NCI-H345 (cell line): ENCODE measurements around the gene ALKBH1.
"Not testable (repeated sequence)": the region's sequence is repeated elsewhere in the genome, so short reads cannot be mapped to it uniquely, and the experiment has no call there.

Source experiments
- DNase-seq: peaks from one replicate; lab custom pipeline; 2025; lab: John Stamatoyannopoulos, UW

Gene ALKBH1

DNA sequence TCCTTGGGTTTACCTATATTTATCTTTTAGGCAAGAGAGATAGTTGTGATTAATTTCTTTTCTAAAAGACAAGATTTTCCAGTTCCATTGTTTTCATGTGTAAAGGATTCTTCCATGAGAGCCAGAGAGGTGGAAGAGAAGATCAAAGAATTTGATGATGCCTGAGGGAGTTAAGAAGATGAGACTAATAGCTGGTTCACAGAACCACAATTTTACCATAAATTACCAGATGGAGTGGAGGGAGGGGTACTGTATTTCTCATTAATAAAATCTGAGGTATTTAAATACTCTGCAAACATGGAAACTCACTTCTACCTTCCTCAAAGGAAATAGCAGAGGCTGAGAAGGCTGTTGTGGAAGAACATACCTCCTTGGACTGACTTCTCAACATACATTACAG is 34.6 kb downstream of the ALKBH1 start:
- DNase-seq, result no peak

DNA sequence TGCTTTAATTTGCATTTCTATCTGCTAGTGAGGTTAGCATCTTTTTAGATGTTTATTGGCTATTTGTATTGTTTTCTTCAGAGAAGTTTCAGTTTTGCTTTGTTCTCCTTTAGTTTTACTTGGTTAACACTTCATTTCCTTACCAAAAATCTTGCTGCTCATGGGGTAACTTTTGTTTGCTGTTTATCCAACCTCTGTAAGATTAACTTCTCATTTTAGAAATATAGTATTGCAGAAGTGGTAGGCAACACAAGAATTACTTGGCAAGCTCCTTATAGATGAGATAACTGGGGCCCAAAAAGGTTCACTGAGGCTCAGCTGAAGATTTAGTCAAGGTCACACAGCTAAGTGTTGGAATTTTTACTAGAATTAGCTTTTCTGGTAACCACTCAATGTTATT is 40.5 kb downstream of the ALKBH1 start:
- no peak for DNase-seq

DNA sequence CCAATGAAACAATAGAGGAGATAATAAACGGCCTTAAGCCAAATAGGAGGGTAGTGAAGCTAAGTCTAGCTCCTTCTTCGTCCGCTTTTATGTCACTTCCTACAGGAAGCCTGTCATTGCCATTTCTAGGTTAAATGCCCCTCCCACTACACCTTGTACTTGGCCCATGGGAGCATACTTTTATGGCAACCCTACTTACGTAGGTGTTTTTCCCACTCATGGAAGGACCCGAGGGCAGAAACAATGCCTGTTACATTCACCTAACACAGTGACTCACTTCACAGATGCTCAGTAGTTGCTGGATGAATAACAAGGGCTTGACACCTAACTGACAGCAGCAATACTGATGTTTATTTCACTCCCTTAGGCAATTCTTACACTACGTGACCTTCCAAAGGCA is 44.5 kb downstream of the ALKBH1 start:
- DNase-seq, result no peak

DNA sequence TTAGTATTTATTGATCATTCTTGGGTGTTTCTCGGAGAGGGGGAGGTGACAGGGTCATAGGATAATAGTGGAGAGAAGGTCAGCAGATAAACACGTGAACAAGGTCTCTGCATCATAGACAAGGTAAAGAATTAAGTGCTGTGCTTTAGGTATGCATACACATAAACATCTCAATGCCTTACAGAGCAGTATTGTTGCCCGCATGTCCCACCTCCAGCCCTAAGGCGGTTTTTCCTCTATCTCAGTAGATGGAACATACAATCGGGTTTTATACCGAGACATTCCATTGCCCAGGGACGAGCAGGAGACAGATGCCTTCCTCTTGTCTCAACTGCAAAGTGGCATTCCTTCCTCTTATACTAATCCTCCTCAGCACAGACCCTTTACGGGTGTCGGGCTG is 46.3 kb downstream of the ALKBH1 start:
- not testable (repeated sequence) for DNase-seq

DNA sequence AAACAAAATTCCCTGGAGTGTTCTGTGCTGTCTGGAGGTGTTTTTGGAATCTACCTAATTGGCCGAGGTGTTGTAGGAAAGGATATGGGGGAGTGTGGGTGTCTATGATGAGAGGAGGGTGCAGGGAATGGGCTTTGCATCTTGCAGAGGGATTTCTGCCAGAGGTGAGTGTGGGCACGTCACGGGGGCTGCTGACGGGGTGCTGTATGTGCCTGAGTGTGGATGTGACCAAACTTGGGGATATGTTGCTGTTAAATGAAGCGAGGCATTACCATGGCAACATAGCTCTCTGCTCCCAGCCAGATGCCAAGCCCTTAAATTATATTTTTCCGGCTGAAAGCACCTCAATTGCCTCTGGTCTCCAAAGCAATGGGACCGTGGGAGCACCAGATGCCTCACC is 47.1 kb downstream of the ALKBH1 start:
- DNase-seq, result peak; percentile 91

DNA sequence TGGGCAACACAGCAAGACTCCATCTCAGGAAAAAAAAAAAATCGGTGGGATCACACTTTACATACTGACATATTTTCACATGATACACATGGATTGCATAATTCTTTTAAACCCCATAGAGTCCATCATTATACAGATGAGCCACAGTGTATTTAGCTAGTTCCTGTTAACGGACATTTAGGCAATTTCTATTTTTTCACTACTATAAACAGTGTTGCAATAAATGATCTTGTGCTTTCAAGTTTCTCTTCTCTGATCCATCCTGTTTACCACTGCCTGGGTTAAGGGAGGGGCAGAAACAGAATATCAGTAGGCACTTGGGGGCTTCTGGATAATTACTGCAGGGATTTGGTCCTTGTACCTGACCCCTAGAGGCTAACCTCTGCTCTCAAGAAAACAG is 48.0 kb downstream of the ALKBH1 start:
- DNase-seq, result no peak

DNA sequence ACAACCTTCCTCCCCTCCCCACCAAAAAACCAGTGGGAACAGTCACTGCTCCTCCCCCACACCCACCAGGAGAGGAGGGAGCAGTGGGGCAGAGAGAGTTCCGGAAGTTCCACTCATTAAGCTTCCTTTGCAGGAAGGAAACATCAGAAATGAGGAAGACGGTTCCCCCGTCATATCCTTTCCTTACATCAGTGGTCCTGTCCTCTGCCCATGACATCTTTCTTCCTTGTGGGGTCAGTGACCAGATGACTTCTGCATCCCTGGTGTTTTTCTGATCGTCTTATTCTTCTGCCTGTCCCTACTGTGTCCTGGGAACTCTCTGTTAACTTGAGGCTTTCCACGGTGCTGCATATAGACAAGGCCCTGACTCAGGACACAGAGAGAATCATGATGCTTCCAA is 50.5 kb downstream of the ALKBH1 start:
- no peak for DNase-seq

DNA sequence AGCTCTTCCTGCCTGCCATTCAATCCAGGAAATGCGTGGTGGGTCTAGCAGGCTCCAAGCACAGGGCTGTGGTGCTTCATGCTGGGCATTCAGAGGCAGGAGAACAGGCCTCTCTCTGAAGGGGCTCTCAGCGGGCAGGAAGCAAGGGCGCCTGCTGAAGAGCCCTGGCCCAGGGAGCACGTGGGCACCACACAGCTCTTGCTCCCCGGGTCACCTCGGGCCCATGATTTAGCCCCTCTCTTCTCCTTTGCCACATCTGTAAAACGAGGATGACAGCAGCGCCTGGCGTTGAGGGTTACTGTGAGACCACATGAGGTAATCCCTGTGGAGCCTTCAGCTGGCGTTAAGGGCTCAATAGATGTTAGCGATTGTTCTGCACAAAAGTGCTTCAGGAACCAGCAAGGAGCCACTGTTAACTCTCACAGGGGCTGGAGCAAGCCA is 53.8 kb downstream of the ALKBH1 start:
- DNase-seq, result peak; percentile 87

DNA sequence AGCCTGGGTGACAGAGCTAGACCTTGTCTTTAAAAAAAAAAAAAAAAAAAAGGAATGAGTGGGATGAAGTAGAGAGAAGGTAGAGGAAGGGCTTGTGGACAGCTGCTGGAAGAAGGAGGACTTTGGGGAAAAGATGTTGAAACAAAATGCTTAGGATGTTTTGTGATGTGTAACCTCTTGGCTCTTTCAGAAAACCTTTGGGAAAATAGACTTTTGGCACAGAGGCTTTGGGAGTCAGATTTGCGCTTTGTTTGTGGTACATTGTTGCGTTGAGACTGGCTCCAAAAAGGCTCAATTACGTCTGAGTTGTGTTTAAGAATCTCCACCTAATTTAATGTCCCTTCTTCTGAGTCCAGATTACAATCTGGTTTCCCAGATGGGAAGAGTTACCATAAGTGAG is 58.5 kb downstream of the ALKBH1 start:
- DNase-seq, result no peak

DNA sequence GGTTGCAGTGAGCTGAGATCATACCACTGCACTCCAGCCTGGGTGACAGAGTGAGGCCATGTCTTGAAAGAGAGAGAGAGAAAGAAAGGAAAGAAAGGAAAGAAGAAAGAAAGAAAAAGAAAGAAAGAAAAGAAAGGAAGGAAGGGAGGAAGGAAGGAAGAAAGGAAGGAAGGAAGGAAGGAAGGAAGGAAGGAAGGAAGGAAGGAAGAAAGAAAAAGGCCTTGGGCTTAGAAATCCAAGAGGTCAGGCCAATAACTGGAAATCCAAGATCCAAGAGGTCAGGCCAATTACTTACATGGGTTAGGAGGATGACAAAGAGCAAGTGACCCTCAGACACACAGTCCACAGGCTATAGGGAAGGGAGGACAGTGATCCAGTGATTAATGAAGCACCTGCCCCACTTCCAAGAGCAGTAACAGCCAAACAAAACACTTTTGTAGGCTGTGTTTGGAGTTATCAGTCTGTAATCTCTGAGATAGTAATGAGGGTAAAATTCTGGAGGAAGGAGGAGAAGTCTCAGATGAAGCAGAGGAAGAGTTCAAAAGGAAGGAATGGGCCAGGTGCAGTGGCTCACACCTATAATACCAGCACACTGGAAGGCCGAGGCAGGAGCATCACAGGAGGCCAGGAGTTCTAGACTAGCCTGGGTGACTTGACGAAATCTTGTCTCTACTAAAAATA is 59.2 kb downstream of the ALKBH1 start:
- no peak for DNase-seq

DNA sequence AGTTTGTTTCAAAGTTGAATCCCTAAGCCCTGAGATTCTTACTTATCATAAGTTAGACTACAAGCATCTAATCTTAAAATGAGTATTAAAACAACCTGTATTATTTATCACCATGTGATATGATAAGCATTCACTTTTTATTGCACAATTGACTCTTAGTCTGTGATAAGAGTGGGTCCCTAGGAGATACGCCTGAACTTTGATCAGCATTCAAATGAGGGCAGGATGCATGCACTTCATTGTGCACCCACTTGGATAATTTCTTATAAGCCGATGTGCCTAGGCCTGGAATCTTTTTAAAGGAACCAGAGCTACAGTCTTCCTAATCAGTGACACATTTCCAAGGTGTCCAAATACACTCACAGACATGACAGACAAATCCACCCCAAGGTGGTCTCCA is 60.0 kb downstream of the ALKBH1 start:
- DNase-seq, result no peak

DNA sequence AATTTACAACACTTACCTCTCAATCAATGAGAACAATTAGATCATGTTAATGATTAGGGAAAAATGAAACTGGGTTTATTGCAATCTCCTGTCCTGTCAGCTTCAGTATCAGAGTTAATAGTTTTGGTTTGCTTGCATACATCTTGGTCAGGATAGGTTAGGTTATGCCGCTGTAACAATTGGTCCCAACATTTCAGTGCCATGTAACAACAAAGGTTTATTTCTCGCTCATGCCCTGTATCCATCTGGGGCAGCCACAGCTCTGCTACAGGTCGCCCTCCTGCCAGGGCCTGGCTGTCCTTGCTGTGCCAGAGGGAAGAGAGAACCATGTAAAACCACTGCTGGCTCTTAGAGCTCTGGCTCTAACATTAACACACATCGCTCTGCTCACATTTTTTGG is 60.9 kb downstream of the ALKBH1 start:
- no peak for DNase-seq

DNA sequence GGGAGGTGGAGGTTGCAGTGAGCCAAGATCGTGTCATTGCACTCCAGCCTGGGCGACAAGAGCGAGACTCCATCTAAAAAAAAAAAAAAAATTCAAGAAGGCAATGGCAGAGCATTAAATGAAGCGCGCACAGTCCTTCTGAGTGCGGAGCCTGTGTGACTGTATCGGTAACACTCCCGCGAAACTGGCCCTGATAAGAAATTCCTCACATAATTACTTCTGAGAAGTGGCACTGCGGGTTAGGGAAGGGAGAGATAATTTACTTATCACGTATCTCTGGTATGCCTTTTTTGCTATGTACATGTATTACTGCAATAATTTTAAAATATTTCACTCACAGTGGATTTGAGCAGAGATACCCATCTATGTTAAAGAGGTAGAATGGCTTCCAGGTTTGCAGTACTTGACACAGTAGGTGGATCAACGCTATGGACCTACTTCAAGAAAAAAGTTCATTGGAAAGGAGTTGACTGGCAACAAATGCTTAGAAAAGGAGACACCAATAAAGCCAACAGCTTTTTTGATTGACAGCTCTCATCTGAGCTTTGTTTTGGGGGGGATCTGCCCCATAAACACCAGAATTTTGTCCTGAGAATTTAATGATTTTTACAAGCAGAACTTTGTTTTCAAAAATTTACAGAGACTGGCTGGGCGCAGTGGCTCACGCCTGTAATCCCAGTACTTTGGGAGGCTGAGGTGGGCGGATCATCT is 62.1 kb downstream of the ALKBH1 start:
- no peak for DNase-seq

DNA sequence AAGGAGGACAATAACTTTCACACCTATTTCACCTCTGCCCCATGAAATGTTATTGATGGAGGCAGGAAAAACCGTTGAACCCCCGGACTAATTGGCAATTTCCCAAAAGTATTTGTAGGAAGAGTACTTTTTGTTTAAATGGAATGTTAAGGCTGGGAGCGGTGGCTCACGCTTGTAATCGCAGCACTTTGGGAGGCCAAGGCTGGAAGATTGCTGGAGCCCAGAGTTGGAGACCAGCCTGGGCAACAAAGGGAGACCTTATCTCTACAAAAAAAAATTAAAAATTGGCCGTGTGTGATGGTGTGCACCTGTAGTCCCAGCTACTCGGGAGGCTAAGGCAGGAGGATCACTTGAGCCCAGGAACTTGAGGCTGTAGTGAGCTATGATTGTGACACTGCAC is 65.4 kb downstream of the ALKBH1 start:
- no peak for DNase-seq

DNA sequence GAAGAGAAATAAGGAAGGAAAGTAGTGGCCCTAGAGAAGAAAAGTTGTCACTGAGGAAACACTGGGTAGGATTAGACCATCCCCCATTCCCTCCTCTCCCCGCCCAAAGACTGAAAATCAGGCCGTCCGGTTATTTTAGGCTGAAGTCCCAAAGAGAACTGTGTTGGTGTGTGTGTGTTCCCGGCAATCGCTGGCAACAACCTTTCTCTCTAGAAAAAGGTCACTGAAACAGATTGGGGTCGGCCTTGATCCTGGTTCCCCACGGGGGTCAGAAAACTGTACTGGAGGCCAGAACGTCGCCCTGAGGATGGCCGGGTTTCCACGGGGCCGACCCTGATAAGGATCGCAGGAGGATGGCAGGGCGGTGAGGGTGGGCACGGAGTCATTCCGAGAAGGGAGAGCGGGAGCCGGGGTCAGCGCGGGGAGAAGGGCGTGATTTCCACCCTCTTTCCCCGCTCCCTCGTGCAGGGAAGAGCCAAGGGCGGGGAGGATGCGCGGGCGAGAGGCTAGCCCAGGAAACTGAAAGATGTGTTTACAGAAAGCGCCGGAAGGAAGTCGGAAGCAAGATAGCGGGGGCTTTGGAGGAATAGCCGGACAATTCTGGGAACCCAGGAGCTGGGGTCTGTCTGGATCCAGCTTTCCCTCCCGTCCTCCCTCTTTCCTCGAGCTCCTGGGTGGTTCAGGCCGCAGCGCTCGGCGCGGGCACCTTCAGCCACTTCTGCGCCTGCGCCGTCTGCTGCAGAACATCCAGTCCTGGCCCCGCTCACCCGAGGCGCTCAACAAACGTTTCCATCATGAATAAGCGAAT is 66.1 kb downstream of the ALKBH1 start:
- DNase-seq, result no peak

DNA sequence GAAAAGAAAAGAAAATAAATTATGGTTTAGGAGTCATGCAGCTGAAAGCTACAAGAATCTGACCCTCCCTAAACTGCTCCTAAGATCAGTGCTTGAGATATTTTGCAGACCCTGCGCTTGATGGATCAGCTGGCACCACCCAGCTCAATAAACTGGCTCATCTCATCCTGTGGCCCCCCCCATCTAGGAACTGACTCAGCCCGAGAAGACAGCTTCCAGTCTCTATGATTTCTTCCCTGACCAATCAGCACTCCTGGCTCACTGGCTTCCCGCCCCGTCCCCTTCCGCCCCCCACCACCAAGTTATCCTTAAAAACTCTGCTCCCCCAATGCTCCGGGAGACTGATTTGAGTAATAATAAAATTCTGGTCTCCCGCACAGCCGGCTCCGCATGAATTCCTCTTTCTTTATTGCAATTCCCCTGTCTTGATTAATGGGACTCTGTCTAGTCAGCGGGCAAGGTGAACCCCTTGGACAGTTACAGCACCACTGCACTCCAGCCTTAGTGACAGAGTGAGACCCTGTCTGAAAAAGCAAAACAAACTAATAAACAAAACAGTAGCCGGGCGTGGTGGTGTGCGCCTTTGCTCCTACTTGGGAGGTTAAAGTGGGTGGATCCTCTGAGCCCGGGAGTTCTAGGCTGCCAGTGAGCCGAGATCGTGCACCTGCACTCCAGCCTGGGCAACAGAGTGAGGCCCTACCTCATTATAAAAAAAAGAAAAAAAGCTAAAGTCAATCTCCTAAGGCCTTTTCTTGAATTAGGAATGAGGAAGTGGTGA is 66.9 kb downstream of the ALKBH1 start:
- no peak for DNase-seq

DNA sequence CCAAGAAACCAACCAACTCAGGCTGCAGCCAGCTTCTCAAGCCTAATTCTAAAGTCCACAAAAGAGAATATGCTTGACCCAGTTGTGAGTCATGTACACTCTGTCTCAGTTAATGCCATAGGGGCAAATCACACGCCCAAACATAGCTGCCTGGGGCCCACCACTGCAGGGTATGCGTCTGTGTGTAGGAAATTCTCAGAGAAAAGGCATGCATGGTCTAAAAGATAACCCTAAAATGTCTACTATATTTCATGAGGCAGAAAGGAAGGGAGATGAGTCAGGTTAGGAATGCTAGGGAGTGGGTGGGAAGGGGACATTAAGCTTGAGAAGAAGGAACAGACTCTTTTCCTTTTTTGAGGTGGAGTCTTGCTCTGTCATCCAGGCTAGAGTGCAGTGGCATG is 69.1 kb downstream of the ALKBH1 start:
- no peak for DNase-seq

DNA sequence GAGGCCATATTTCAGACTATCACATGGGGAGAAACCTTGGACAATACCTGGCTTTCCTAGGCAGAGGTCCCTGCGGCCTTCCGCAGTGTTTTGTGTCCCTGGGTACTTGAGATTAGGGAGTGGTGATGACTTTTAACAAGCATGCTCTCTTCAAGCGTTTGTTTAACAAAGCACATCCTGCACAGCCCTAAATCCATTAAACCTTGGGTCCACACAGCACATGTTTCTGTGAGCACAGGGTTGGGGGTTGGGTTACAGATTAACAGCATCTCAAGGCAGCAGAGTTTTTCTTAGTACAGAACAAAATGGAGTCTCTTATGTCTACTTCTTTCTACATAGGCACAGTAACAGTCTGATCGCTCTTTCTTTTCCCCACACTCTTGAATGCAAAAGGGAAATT is 72.0 kb downstream of the ALKBH1 start:
- peak; percentile 6 for DNase-seq

DNA sequence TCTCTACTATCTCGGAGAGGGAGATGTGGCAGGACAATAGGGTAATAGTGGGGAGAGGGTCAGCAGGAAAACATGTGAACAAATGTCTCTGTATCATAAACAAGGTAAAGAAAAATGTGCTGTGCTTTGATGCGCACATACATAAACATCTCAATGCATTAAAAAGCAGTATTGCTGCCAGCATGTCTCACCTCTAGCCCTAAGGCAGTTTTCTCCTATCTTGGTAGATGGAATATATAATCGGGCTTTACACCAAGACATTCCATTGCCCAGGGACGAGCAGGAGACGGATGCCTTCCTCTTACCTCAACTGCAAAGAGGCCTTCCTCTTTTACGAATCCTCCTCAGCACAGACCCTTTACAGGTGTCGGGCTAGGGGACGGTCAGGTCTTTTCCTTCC is 72.4 kb downstream of the ALKBH1 start:
- DNase-seq, result not testable (repeated sequence)

DNA sequence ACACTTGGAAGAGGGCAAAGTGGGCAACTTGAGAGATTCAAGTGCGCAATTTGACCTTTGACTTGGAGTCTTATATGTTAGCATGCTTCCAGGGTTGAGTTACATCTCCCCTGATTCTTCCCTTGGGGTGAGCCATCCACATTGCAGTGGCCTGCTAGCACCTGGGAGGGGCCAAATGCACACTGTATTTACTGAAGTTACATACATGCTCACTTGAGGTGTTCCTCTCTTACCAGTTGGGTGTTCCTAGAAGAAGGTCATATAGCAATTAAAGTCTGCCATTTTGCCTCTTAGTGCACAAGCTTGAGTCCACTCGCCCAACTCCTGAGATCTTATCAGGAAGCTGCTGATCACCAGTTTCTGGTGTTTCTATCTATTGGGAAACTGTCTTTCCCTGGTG is 77.7 kb downstream of the ALKBH1 start:
- DNase-seq, result no peak

DNA sequence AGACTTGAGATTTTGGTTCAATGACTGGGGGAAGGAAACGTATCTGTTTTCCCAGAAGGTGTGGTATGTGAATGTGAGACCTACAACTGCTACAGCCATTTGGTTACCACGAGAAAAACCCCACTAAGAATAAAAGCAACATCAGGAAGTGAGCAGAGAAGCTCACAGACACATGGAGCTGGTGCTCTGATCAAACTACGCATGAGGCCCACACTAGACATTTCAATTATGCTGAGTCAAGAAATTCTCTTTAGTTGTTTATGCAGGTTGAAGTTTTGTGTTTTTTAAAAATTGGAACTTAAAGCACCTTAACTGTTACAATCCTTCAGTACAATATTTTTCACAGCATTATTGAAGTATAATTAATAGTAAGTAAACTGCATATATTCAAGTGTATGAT is 82.5 kb downstream of the ALKBH1 start:
- no peak for DNase-seq

DNA sequence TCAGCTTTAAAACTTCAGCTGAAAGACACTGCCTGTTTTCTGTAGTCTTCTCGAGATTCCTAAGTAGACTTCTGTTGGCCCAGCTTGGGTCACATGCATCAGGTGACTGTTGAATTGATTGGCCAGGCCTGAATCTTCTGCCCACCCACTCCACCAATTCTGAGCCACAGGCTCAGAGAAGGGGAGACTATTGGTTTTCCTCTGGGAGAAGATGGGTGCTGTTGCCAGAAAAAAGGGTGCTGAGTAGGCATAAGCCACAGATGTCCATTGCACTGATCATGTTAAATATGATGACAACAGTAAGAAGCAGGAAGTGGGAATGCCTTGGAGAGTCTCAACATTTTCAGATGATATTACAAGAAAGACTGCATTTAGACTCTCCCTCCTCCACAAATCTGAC is 84.6 kb downstream of the ALKBH1 start:
- no peak for DNase-seq
